HG03060 (cell line): ENCODE measurements around the gene PKNOX2.

Experiments
- ATAC-seq: cut with Tn5 transposase; IDR thresholded peaks from one replicate; pipeline ENCODE4 v1.9.1; 2021; ENCODE audit warnings: low read depth, moderate number of reproducible peaks; ENCODE audit not compliant: unreplicated experiment

PKNOX2 gene

DNA sequence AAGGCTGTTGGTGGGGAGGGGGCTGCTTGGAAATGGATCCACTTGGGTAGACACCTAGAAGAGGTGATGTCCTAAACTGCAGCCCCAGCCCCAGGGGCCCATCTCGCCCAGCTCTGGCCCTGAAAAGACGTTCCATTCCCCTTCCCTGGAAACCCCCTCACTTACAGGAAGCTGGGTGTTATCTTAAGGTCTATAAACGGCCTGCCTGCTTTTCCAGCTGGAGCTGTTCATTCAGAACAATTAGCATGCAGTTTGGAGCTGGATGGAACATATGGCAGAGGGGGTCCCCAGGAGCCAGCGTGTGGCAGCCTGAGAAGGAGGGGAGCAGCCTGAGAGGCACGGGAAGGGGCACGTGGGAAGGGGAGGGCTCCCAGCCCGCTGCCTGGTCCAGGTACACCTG, 139.6 kb downstream of the PKNOX2 start:
- no peak for ATAC-seq

DNA sequence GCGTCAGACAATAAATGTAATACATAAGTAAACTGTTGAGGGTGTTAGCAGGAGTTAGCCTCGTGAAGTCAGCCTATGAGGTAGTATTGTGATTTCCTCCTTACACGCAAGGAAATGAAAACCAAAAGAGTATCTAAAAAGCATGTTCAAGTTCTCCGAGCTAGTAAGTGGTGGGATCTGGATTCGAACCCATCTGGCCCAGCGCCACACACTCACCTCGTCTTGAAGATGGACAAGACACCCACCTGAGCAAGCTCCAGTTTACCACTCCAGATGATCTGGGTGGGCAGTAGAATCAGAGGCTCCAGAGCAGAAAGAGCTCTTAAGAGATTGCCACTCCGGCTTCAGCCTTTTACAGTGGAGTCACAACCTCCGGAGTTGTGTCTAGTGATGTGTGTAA, 140.3 kb downstream of the PKNOX2 start:
- ATAC-seq, result no peak

DNA sequence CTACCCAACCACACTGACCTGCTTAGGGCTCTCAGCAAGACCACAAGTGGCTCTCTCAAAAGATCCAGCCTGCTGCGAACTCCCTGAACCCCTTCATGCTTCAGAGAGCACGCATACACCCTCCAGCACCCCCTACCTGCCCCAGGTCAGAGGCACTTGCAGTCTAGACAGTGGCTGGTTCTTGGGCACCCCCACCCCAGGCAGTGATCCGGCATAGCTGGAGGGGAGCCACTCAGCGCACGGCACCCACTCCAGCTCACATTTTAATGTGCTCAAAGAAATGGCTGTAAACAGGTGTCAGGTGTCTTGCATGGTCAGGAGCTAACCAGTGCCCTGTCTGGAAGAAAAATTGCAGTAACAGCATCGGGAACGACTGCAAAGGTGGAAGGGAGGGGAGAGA, 140.8 kb downstream of the PKNOX2 start:
- no peak for ATAC-seq

GRCh38 chr11:125306476-125306875, 141.9 kb downstream of the PKNOX2 start:
- ATAC-seq, result no peak

GRCh38 chr11:125308246-125308645, 143.7 kb downstream of the PKNOX2 start:
- no peak for ATAC-seq

DNA sequence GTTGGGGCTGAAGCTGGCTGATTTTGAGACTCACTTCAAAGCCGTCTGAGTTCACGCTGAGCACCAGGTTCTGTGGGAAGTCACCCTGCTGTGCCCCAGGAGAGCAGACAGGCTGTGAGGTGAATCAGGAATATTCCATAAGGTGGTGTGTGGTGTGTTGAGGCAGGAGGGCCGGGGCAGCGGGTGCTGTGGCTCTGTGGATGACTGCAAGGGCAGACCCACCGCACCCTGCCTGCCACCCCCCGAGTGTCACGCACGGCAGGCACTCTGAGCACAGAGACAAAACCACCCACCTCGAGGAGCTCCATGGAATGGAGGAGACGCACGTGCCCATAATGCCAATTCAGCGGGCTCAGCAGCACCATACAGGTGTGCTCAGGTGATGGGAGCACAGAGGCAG, 147.8 kb downstream of the PKNOX2 start:
- no peak for ATAC-seq

DNA sequence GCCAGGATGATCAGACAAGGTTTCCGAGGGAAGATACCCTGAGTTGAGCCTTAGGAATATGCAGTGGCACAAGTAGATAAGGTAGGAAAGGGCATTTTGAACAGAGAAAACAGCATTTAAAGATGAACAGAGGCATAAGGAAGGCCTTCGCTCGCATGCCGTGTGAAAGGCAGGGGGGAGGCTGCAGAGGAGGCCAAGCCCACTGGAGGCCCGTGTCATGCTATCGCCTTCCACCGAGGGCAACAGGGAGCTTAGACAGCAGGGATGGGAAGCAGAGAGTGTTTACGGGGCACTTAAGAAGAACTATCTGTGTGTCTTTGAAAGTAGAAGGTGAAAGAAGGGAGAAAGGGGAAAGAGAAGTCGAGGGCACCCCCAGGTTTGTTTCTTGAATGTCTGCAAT, 148.3 kb downstream of the PKNOX2 start:
- ATAC-seq, result no peak

GRCh38 chr11:125313271-125314219, 149.0 kb downstream of the PKNOX2 start:
- no peak for ATAC-seq

DNA sequence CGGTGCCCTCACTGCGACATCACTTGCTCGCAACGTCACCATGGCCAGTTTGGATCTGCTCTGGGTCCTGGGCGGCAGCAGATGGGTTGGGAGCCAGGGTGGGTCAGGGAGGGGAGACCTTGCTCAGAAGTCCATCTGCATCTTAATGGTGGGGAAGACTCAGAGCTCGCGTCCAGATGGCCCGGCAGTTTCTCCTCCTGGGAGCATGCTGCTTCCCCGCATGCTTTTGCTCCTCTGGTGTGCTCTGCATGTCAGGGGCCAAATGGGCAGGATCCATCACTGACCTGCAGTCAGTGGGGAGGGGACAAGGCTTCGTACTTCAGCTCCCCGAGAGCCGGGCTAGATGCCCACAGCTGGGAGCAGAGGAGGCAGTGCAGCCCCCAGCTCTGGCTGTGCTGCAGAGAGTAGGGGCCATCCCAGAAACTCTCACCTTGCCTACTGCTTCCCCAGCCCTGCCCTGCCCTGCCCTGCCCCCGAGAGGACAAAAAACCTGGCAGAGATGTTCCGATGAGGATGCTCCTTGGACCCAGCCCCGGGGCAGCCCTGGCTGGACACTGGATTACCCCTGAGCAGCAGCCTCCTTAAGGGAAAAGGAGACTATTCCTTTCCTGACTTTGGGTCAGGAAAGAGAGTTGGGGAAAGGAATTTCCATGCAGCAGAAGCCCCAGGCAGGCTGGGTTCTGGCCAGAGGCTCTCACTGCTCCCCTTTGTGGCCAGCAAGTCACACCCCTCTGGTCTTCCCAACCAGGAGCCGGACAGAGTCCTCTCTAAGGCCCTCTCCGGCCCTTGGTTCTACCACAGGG, 149.9 kb downstream of the PKNOX2 start:
- ATAC-seq, result no peak

- no peak for ATAC-seq
Measured at GRCh38 chr11:125315079-125315740, 150.7 kb downstream of the PKNOX2 start.

DNA sequence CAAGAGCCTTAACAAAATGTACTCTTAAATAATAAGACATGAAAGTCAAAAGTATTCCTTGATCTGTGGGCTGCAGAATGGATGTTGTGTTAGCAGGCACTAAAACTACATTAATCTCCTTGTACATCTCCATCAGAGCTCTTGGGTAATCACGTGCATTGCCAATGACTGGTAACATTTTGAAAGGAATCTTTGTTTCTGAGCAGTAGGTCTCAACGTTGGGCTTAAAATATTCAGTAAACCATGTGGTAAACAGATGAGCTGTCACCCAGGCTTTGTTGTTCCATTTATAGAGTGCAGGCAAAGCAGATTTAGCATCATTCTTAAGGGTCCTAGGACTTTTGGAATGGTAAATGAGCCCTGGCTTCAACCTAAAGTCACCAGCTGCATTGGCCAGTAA, 152.9 kb downstream of the PKNOX2 start:
- no peak for ATAC-seq

- no peak for ATAC-seq
Measured at GRCh38 chr11:125319649-125320048, 155.1 kb downstream of the PKNOX2 start.

DNA sequence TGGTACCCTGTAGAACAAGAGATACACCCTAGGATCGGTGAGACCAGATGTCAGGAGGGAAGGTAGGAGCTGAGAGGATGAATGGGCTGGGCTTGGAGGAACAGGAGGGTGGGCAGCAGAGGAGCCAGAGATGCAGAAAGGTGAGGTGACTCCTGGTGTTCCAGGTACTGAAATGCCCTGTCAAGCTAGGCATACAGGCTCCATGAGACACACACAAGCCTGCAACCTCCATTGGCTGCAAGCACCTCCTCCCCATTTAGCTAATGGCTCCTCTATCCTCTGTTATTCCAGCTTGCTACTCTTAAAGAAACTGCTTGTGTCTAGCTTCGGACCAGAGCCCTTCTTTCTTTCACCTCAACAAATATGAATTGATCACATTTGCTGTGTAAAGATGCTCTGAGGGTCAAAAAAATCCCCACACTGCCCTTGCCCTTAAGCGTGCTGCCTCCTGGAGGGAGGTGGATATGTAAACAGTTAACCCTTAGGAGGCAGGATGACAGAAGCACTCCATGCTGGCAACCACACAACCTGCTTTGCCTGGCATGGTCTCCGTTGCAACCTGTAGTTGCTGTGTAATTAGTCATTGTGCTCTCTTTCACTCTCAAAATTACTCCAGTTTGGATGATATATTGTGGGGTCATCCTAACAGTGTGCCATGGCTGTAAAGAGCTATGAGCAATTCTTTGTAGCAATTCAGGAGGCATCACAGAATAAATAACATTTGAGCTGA, 156.0 kb downstream of the PKNOX2 start:
- no peak for ATAC-seq

- no peak for ATAC-seq
Measured at GRCh38 chr11:125322289-125322688, 157.7 kb downstream of the PKNOX2 start.

GRCh38 chr11:125325196-125325595, 160.6 kb downstream of the PKNOX2 start:
- no peak for ATAC-seq

- ATAC-seq, result no peak
Measured at GRCh38 chr11:125326126-125326525, 161.6 kb downstream of the PKNOX2 start.

DNA sequence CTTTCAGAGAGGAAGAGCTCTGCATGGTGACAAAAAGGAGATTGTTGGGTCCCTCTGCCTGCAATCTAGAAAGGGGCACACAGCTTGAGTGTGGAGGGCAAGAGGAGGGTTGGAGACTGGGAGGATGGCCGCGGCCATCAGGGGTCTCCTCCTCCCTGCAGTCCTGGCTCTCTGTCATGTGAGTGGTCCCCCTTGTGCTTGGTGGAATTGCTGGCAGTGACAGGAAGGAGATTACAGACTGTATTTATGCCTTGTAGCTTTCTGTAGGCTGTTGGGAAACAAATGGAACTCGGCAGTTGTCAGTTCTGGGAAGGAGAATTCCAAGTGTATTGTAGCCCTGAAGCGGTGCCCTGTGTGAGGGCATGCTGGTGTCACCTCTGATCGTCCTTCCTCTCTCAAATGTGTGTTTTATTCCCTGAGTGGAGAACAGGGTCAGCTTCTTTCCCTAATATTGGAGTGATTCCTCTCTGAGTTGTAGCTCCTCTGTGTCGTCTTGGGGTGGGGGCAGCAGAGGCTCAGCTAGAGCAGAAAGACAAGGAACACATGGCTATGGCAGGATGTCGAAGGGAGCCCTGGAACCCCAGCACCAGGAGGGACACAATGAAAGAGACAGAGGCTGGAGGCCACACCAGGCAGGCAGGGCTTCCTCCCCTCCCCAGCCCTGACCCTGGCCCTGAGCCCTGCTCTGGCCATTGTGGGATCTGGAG, 163.1 kb downstream of the PKNOX2 start:
- ATAC-seq, result no peak

- no peak for ATAC-seq
Measured at GRCh38 chr11:125328225-125328580, 163.7 kb downstream of the PKNOX2 start.

DNA sequence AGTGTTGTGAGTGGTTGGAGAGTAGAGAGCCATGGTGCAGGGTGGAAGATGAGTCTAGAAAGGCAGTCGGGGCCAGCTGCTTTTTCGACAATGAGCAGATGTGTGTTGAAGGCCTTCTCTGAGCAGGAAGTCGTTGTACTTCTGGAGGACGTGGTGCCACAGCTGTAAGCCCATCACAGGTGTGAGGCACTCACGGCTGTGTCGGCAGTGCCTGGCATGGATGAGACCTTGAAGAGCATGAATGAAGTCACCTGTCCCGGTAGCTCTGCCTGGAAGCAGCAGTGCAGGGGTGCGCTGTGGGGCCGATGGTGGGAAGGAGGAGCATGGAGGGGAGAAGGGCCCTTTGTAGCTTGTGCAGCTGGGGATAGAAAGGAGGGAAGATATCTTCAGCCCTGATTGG, 165.2 kb downstream of the PKNOX2 start:
- ATAC-seq, result no peak
